OCI-LY1 (cell line): Measurements from ENCODE around the gene SYT1.

Experiments used
- EZH2 ChIP-seq: fragments of 200-600 bp; sonication (generic), shearing (Covaris generic); IDR thresholded peaks from 2 replicates; pipeline ENCODE4 v1.8.0; 2017; ENCODE audit warnings: borderline replicate concordance, mixed run types, mild to moderate bottlenecking, antibody characterized with exemption, low read length, moderate library complexity, mixed read lengths
- TF ChIP-seq, protein P1 (sequence below): fragments of 200-600 bp; sonication (generic), shearing (Covaris generic); IDR thresholded peaks from 2 replicates; pipeline ENCODE4 v1.5.1; 2017; ENCODE audit warnings: mild to moderate bottlenecking, antibody characterized with exemption, low read length, moderate library complexity, mixed read lengths

DNA sequence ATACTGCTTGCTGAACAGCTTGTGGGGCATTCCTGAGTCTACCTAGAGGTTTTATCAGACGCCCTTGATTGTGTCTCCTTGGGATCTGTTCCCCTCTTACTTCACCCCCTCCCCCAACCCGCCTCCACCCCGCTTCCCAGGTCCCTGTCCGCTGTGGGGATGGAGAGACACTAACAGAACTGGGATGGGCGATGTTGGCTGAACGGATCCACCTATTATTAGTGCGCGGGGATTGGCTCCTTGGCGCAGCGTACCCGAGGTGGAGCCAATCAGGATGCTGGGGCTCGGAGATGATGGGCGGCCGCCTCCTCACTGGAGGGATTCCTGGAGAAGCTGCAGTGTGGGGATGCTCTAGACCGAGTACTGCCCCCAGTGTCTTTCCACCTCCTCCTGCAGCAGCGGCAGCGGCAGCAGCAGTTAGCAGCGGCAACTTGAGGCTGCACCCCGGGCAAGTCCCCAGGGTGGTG, at the start of gene SYT1:
- TF ChIP-seq, protein P1, sequence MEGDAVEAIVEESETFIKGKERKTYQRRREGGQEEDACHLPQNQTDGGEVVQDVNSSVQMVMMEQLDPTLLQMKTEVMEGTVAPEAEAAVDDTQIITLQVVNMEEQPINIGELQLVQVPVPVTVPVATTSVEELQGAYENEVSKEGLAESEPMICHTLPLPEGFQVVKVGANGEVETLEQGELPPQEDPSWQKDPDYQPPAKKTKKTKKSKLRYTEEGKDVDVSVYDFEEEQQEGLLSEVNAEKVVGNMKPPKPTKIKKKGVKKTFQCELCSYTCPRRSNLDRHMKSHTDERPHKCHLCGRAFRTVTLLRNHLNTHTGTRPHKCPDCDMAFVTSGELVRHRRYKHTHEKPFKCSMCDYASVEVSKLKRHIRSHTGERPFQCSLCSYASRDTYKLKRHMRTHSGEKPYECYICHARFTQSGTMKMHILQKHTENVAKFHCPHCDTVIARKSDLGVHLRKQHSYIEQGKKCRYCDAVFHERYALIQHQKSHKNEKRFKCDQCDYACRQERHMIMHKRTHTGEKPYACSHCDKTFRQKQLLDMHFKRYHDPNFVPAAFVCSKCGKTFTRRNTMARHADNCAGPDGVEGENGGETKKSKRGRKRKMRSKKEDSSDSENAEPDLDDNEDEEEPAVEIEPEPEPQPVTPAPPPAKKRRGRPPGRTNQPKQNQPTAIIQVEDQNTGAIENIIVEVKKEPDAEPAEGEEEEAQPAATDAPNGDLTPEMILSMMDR, result no peak
- TF ChIP-seq EZH2, result no peak
